ENCODE results near the gene NINJ2. TPM values are rescaled to one million over a fixed set of nuclear protein-coding genes. Genes with fewer than 3 reads are reported as not detected.
A peak's percentile ranks its signal among the peaks of the same experiment; 100 is the strongest.

NINJ2 gene
- total RNA-seq, 4 donors from 2014 or later: 1.4 to 8.0 (median 5.6) TPM

GRCh38 chr12:612293-612692 lies 51.0 kb downstream of the NINJ2 start:
- no peak for TF ChIP-seq POLR2A (IDR thresholded peaks at IDR 0.05)
- no peak for TF ChIP-seq EP300 (IDR thresholded peaks at IDR 0.05; ENCODE audit: low read depth)
- TF ChIP-seq CTCF (IDR thresholded peaks at IDR 0.05): no peak
- TF ChIP-seq POLR2AphosphoS5 (IDR thresholded peaks at IDR 0.05): no peak
- in situ Hi-C loops (cut with MboI; ENCODE audit: low pct_ligation_motif_present in 1 of 4, low pct_unique_long_range_greater_than_20kb in 1 of 4, low sequenced_read_pairs in 3 of 4): no loop called here
- no peaks in the 10 kb centered on the region for H3K9me3 ChIP-seq
- intact Hi-C loops (cut with DNase I; ENCODE audit: low total_unique reads): loop anchor here (5.0 kb wide), 1 partner anchor 1945 kb away; no protein-coding TSS in a partner anchor
- no peak for DNase-seq
- no peak overlapping the region for H3K27ac ChIP-seq
- H3K27me3 ChIP-seq: no peaks in the 10 kb centered on the region
- 80 to 95% methylated on average over 6 to 7 of the region's 7 CpGs for WGBS, 2 donors (ENCODE audit: low coverage in 1 of 2)
- no peak overlapping the region for H3K4me3 ChIP-seq
- H3K36me3 ChIP-seq: no peaks in the 10 kb centered on the region
- no peaks in the 10 kb centered on the region for H3K4me1 ChIP-seq

GRCh38 chr12:611721-612120 lies 51.5 kb downstream of the NINJ2 start:
- no peaks in the 10 kb centered on the region for H3K9me3 ChIP-seq
- no peak for DNase-seq
- H3K4me3 ChIP-seq: no peak overlapping the region
- H3K4me1 ChIP-seq: no peaks in the 10 kb centered on the region
- intact Hi-C loops (cut with DNase I; ENCODE audit: low total_unique reads) (loop anchor here (5.0 kb wide), 1 partner anchor 1946 kb away; no protein-coding TSS in a partner anchor), in situ Hi-C loops (cut with MboI; ENCODE audit: low pct_ligation_motif_present in 1 of 4, low pct_unique_long_range_greater_than_20kb in 1 of 4, low sequenced_read_pairs in 3 of 4) (no loop called here)
- H3K36me3 ChIP-seq: no peaks in the 10 kb centered on the region
- 80 to 99% methylated on average over 2 to 3 of the region's 3 CpGs for WGBS, 2 donors (ENCODE audit: low coverage in 1 of 2)
- no peak for TF ChIP-seq POLR2A (IDR thresholded peaks at IDR 0.05)
- TF ChIP-seq EP300 (IDR thresholded peaks at IDR 0.05; ENCODE audit: low read depth): no peak
- TF ChIP-seq POLR2AphosphoS5 (IDR thresholded peaks at IDR 0.05): no peak
- TF ChIP-seq CTCF (IDR thresholded peaks at IDR 0.05): no peak
- H3K27ac ChIP-seq: peak overlapping the region in 1 of 4 donors; percentile 56
- no peaks in the 10 kb centered on the region for H3K27me3 ChIP-seq

- Histone ChIP-seq H3K9me3 (no peaks in the 10 kb centered on the region), H3K27ac (no peak overlapping the region), H3K4me3 (no peak overlapping the region), H3K27me3 (no peaks in the 10 kb centered on the region), H3K36me3 (no peaks in the 10 kb centered on the region), H3K4me1 (no peaks in the 10 kb centered on the region)
- TF ChIP-seq EP300 (IDR thresholded peaks at IDR 0.05; ENCODE audit: low read depth): no peak
- TF ChIP-seq POLR2AphosphoS5 (IDR thresholded peaks at IDR 0.05): no peak
- TF ChIP-seq CTCF (IDR thresholded peaks at IDR 0.05): no peak
- TF ChIP-seq POLR2A (IDR thresholded peaks at IDR 0.05): no peak
- intact Hi-C loops (cut with DNase I; ENCODE audit: low total_unique reads) (no loop called here), in situ Hi-C loops (cut with MboI; ENCODE audit: low pct_ligation_motif_present in 1 of 4, low pct_unique_long_range_greater_than_20kb in 1 of 4, low sequenced_read_pairs in 3 of 4) (no loop called here)
- 85 to 97% methylated on average over 22 to 58 of the region's 58 CpGs for WGBS, 2 donors (ENCODE audit: low coverage in 1 of 2)
- DNase-seq: no peak
These were observed 54.3 kb downstream of the NINJ2 start for GRCh38 chr12:608921-609320.

- in situ Hi-C loops (cut with MboI; ENCODE audit: low pct_ligation_motif_present in 1 of 4, low pct_unique_long_range_greater_than_20kb in 1 of 4, low sequenced_read_pairs in 3 of 4) (no loop called here), intact Hi-C loops (cut with DNase I; ENCODE audit: low total_unique reads) (no loop called here)
- H3K27me3 ChIP-seq: no peaks in the 10 kb centered on the region
- H3K27ac ChIP-seq: no peak overlapping the region
- no peaks in the 10 kb centered on the region for H3K9me3 ChIP-seq
- H3K4me1 ChIP-seq: no peaks in the 10 kb centered on the region
- H3K36me3 ChIP-seq: no peaks in the 10 kb centered on the region
- TF ChIP-seq POLR2A (IDR thresholded peaks at IDR 0.05): no peak
- no peak for TF ChIP-seq POLR2AphosphoS5 (IDR thresholded peaks at IDR 0.05)
- no peak for TF ChIP-seq EP300 (IDR thresholded peaks at IDR 0.05; ENCODE audit: low read depth)
- no peak for TF ChIP-seq CTCF (IDR thresholded peaks at IDR 0.05)
- no peak overlapping the region for H3K4me3 ChIP-seq
- DNase-seq: no peak
- WGBS, 2 donors (ENCODE audit: low coverage in 1 of 2): 87% methylated on average over 3 of the region's 3 CpGs; no CpG with 5 or more reads in 1 of the 2 donors
These were observed 54.8 kb downstream of the NINJ2 start for GRCh38 chr12:608413-608812.
